Activated CD4-positive, alpha-beta T cell treated with anti-CD3 and anti-CD28 coated beads for 24 hours (primary cell): ENCODE measurements around the gene SIPA1L3.
A peak's percentile ranks its signal among the peaks of the same experiment; 100 is the strongest.

Source experiments
- DNase-seq, 2 donors: peaks; one replicate each; pipeline ENCODE4 v3.0.0-alpha.2; 2020; ENCODE audit warnings: low read depth in 2 of 2

The SIPA1L3 gene

DNA sequence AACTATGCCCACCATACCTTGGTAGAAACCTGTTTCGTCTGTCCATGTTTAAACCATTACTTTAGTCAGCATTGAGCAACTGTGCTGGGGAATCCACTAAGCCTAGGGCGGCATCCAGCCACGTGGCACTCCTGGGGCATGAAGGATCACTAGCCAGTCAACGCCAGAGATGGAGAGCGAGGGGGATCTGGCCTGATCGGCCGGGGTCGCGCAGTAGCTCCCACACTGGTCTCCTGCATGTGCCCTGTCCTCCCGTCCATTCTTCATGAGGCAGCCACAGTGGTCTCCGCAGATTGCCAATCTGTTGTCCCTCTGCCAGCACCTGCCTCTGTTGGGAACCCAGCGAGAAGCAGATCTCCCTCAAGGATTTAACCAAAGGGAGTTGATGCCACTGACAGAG lies 207.6 kb downstream of the SIPA1L3 start:
- DNase-seq, result no peak

- DNase-seq, result no peak
Observed at GRCh38 chr19:38115271-38115802, 208.3 kb downstream of the SIPA1L3 start.

GRCh38 chr19:38118176-38118575 lies 211.2 kb downstream of the SIPA1L3 start:
- DNase-seq, result no peak

- no peak for DNase-seq
Observed at GRCh38 chr19:38120471-38121025, 213.5 kb downstream of the SIPA1L3 start.

DNA sequence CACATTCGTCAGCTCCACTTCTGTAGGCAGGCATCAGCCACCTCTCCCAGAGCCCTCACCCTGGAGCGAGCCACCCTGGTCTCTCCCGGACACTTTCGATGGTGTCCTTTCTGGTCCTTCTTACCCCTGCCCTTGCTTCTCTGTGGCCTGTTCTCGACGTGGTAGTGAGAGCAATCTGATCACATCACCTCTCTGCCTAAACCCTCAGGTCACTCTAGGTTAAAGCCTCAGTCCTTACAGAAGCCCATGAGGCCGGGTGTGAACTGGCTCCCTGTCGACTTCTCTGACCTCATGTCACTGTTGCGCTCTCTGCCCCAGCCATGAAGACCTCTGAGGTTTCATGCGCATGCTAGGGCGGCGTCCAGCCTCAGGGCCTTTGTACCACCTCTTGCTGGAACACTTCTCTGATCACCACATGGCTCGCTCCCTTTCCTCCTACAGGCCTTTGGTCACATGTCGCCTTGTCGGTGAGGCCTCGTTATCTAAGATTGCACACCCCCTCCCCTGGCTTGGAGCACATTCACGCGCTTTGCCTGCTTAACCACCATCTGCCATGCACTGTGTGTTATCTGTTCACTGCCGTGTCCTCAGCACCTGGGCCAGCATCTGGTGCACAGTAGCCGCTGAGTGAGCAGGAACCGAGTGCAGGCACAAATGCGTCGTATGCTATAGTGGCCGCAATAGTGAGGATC lies 215.5 kb downstream of the SIPA1L3 start:
- DNase-seq, result no peak

GRCh38 chr19:38125238-38125637 lies 218.2 kb downstream of the SIPA1L3 start:
- no peak for DNase-seq

GRCh38 chr19:38130399-38130798 lies 223.4 kb downstream of the SIPA1L3 start:
- DNase-seq, result no peak

GRCh38 chr19:38132781-38133180 lies 225.8 kb downstream of the SIPA1L3 start:
- DNase-seq, result no peak

GRCh38 chr19:38133319-38133718 lies 226.3 kb downstream of the SIPA1L3 start:
- DNase-seq, result no peak

DNA sequence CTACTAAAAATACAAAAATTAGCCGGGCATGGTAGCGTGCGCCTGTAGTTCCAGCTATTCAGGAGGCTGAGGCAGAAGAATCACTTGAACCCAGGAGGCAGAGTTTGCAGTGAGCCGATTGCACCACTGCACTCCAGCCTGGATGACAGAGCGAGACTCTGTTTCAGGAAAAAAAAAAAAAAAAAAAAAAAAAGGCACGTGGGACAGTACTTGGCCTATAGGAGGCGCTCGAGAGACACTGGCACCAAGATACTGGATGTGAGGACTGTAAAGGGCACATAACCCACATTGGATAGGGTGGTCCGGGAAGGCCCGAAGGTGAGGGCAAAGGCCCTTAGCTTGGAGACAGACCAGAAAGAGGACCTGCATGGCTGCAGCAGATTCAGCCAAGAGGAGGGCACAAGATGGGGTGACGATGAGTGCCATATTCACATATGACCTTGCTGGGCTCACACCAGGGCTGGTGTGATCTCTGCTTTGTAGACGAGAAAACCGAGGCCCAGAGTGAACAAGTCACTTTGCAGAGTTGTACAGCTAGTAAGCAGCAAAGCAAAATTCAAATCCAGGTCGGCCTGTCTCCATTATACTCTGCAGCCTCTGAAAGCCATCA lies 227.6 kb downstream of the SIPA1L3 start:
- DNase-seq, result peak; percentile 5 to 8

DNA sequence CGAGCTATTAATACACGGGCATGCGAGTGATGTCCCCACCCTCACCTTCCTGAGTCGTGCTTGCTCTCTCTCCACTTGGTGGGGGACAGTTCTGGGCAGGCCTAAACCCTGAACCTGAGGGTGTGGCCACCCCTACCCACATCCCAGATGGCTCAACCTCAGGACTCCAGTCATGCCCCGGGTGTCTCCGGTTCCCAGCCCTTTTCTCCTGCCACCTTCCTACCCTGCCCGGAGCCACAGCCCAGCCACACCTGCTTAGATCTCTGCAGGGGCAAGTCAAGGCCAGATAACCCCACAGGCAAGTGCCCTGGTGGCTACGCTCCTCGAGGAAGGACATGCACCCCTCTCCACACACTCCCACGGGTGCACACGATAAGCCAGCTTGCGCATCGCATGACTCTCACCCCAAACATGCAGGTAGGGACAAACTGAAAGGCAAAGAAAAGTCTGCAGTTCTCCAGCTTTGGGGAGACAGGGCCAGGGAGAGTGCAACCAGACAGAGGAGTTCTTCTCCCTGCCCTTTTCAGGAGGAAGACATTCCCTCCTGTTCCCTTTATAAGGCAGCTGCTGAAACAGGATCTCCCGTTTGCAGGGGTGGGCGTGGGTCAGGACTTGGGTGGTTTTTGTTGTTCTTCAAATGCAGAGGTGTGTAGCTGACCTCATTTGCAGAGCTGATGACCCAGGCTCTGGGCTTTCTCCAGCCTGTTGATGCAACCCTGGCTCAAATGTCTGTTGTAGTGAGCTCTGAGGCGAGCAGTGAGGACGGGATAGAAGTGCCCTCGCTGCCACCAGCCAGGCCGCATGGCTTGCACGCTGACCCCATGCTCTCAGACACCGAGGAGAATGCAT lies 228.4 kb downstream of the SIPA1L3 start:
- DNase-seq, result no peak

GRCh38 chr19:38139122-38139521 lies 232.1 kb downstream of the SIPA1L3 start:
- DNase-seq, result no peak

GRCh38 chr19:38141108-38141507 lies 234.1 kb downstream of the SIPA1L3 start:
- no peak for DNase-seq

GRCh38 chr19:38142176-38143035 lies 235.4 kb downstream of the SIPA1L3 start:
- DNase-seq, result peak; percentile 12 to 38

DNA sequence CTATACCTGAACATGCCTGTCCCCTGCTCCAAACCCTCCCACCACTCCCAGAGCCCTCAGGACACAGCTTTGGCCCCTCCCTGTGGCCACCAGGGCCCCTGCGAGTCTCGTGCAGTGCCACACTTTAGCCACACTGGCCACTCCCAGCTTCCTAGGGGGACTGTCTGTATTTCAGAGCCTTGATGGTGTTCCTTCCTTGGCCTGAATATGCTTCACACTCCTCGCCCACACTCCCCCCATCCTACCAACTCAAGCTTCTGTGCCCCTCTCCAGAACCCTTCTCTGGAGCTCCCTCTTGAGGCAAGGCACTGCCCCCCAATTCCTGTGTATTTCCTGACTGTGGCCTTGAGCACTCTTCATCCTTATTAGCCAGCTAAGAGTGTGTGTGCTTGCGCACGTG lies 236.8 kb downstream of the SIPA1L3 start:
- DNase-seq, result no peak

- no peak for DNase-seq
Observed at GRCh38 chr19:38144667-38145066, 237.7 kb downstream of the SIPA1L3 start.

- no peak for DNase-seq
Observed at GRCh38 chr19:38145623-38146022, 238.6 kb downstream of the SIPA1L3 start.

DNA sequence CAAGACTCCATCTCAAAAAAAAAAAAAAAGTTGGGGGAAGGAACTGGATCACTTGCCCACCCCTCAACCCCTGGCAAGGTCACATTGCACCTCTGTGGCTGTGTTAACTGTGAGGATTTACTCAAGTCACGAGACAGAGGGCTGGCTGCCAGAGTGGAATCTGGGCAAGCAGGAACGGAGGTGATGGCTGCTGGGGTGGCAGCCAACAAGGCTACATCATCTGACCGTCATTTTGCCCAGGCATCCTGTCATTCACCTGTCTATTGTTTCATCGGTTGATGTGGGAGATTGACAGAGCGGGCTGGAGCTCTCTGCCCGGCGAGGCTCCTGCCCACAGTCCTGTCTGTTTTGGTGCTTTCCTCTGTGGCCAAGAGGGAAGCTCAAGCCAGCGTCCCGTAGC lies 241.3 kb downstream of the SIPA1L3 start:
- no peak for DNase-seq

DNA sequence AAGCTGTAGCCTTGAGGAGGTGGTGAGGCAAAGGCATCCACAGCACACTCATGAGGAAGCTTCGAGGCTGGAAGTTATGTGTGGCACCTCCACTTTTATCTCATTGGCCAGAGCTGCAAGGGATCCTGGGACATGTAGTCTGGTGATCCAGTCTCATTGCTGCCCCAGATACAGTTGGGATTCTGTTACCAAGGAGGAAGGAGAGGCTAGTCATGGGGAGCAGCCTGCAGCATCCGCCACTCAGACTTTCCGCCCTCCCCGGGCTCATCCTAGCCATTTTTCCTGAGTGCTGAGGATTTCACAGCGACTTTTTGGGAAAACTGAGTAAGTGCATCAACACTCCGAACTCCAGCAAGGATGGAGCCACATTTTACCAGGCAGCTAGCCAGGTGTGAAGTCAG lies 242.7 kb downstream of the SIPA1L3 start:
- no peak for DNase-seq

GRCh38 chr19:38151242-38151641 lies 244.2 kb downstream of the SIPA1L3 start:
- DNase-seq, result no peak
